Aorta (tissue), 5 donors: ENCODE results near the gene FGF16. TPM values are rescaled to one million over a fixed set of nuclear protein-coding genes. Genes with fewer than 3 reads are reported as not detected.
A peak's percentile ranks its signal among the peaks of the same experiment; 100 is the strongest.

Experiments
- ATAC-seq: fragments of 200-7000 bp; cut with Tn5 transposase; one replicate; pipeline ENCODE4 v1.9.1; 2022; ENCODE audit warnings: moderate library complexity; ENCODE audit not compliant: low FRiP score
- DNase-seq, 2 donors: peaks; one replicate each; pipeline ENCODE4 v3.0.0-alpha.2; 2020
- H3K27ac ChIP-seq, 2 donors: one replicate each; pipeline ENCODE4 v1.5.1; 2013; ENCODE audit warnings: low read length in 2 of 2, mild to moderate bottlenecking in 2 of 2, moderate library complexity in 2 of 2, control low read depth in 1 of 2, inconsistent platforms in 1 of 2, low read depth in 1 of 2
- H3K27me3 ChIP-seq, 2 donors: one replicate each; pipeline ENCODE4 v1.6.1; 2013; ENCODE audit warnings: control low read depth in 1 of 2, low read length in 1 of 2, mild to moderate bottlenecking in 1 of 2, moderate library complexity in 1 of 2; ENCODE audit not compliant: insufficient read depth in 2 of 2, control insufficient read depth in 1 of 2
- H3K36me3 ChIP-seq, 2 donors: one replicate each; pipeline ENCODE4 v1.6.1; 2013; ENCODE audit warnings: control low read depth in 1 of 2, low read length in 1 of 2, mild to moderate bottlenecking in 1 of 2; ENCODE audit not compliant: insufficient read depth in 2 of 2, control insufficient read depth in 1 of 2
- H3K4me1 ChIP-seq, 2 donors: one replicate each; pipeline ENCODE4 v1.6.1; 2013; ENCODE audit warnings: low read length in 2 of 2, control low read depth in 1 of 2, mild to moderate bottlenecking in 1 of 2, moderate library complexity in 1 of 2; ENCODE audit not compliant: insufficient read depth in 2 of 2, control insufficient read depth in 1 of 2
- H3K4me3 ChIP-seq, 2 donors: one replicate each; pipeline ENCODE4 v1.5.1; 2013; ENCODE audit warnings: low read length in 2 of 2, control low read depth in 1 of 2, mild to moderate bottlenecking in 1 of 2
- H3K9me3 ChIP-seq: one replicate; pipeline ENCODE4 v1.6.1; 2013; ENCODE audit warnings: mild to moderate bottlenecking, low read length; ENCODE audit not compliant: control insufficient read depth
- WGBS, 2 donors: extraction: QIAGEN DNeasy Blood & Tissue Kit; methylation state at CpG; one replicate each; pipeline ENCODE4 v1.1.7; 2013; 5-methylcytosine and 5-hydroxymethylcytosine counted together
- intact Hi-C, 2 donors: fragments of 100-400 bp; cut with DNase I; formaldehyde crosslinking; loops; one replicate each; pipeline versions ENCODE4 v1.14.2 to v1.15.0; 2022
- polyA plus RNA-seq, 2 donors: library from polyadenylated mRNA; stranded (reverse); fragments of 200-250 nt; gene quantifications; one replicate each; pipeline ENCODE4 v1.2.3, GENCODE V29; 2013
- total RNA-seq, 2 donors: library from RNA; stranded (reverse); fragmentation: NEBNext Ultra II Directional; extraction: Animal tissue kit (Norgen Biotek cat#: 25700); gene quantifications; one replicate each; pipeline ENCODE4 v1.2.1, GENCODE V29; 2021
- donor health status: healthy with polysubstance abuse.
- donor health status: Bipolar disorder and iron deficiency.
- donor health status: DM: no; HTN: no; CAD: no.
- donor health status: DM: no; HTN: no; CAD: no.
- donor health status: DM: yes; HTN: yes; CAD: no.

The FGF16 gene
- total and polyA plus RNA-seq, 4 donors = 4.6 TPM; not detected in 3

DNA sequence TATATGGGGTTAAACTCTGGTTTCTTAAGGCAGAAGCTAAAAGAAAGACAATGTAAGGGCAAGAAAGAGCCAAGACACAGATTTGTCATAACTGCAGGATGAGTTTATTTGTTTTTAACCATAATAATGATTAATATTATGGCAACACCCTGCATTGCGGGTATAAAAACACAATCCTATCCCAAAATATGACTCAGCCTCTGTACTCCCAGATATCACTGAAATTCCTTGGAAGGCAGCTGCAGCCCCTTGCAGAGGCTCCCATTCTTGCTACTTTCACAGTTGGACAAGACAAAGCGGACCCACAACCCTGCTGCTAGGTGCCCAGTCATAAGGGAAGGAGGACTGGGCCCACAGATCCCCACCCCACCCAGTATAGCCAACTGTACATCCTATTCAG lies 20.4 kb upstream of the FGF16 start:
- intact Hi-C loops = no loop called here
- ATAC-seq = peak; percentile 26

DNA sequence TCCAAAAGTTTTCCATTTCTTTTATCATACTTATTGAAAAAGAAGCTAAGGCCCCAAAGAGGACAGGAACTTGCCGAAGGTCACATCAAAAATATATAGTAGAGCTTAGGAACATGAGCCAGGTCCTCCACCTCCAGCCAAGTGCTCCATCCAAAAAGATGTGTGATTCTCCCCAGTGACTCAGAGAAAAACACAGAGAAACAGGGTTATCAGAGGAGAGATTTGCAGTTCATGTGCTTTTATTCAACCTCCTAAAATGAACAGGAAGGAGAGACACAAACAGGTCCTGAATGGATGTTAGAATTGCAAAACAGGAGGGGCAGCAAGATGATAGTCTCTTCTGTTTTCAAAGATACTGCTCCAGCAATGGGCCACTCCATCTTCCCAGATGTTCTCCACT lies 19.6 kb upstream of the FGF16 start:
- DNase-seq = no peak
- H3K27ac ChIP-seq = no peak overlapping the region
- no peak overlapping the region for H3K4me3 ChIP-seq
- no peaks in the 10 kb centered on the region for H3K27me3 ChIP-seq
- no peaks in the 10 kb centered on the region for H3K36me3 ChIP-seq
- ATAC-seq = no peak
- peaks cover 0 to 2% of the 10 kb centered on the region in 2 donors for H3K4me1 ChIP-seq
- no peaks in the 10 kb centered on the region for H3K9me3 ChIP-seq
- WGBS, 2 donors = 21 to 30% methylated on average over 1 of the region's 1 CpG
- intact Hi-C loops = no loop called here

More for the DNA sequence above, 20.4 kb upstream of the FGF16 start:
- H3K27me3 ChIP-seq = no peaks in the 10 kb centered on the region
- peaks cover 0 to 2% of the 10 kb centered on the region in 2 donors for H3K4me1 ChIP-seq
- no peaks in the 10 kb centered on the region for H3K9me3 ChIP-seq
- no peak for DNase-seq
- H3K4me3 ChIP-seq = no peak overlapping the region
- H3K36me3 ChIP-seq = no peaks in the 10 kb centered on the region
- no peak overlapping the region for H3K27ac ChIP-seq
- WGBS, 2 donors = 28 to 29% methylated on average over 2 of the region's 2 CpGs

DNA sequence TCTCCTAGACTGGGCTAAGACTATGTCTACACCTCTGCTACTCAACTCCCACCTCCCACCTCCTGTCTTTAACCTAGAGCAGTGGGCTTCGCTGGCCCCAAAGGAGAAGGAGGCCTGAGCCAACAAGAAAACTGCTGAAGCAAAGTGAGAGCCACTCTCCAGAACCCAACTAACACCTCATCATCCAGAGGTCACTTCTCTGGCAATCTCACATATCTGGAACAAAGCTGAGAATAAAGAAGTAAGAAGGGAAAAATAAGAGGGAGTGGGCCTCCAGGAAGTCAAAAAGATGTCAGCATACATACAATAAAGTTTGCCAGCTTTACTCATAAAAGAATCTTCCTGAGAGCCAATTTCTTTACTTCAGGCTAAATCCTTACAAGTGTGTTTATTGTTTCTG lies 18.6 kb upstream of the FGF16 start:
- H3K27me3 ChIP-seq = no peaks in the 10 kb centered on the region
- ATAC-seq (peak; percentile 8), DNase-seq (no peak)
- H3K27ac ChIP-seq = no peak overlapping the region
- 50 to 87% methylated on average over 1 of the region's 1 CpG for WGBS, 2 donors
- intact Hi-C loops = no loop called here
- no peaks in the 10 kb centered on the region for H3K9me3 ChIP-seq
- H3K4me1 ChIP-seq = peaks cover 0 to 2% of the 10 kb centered on the region in 2 donors
- no peak overlapping the region for H3K4me3 ChIP-seq
- H3K36me3 ChIP-seq = no peaks in the 10 kb centered on the region

DNA sequence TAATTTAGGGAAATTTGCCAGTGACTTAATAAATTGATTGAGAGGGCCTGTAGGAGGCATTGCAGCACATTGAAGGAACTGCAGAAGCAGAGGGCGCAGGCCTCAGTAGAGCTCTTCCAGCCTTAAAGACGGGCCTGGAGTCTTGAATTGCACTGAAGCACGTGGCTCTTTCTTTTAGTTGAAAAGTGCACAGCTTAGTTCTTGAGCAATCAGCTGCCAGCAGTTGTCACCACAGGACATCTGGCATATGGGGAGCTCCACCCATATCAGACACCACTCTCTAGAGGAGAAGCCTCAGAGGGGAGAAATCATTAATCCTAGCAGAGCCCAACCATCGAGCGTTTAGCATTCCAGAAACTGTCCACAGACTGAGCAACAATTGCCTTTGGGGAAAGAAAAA lies 16.0 kb upstream of the FGF16 start:
- Histone ChIP-seq H3K27ac (no peak overlapping the region), H3K4me3 (no peak overlapping the region), H3K27me3 (no peaks in the 10 kb centered on the region), H3K4me1 (peaks cover 0 to 2% of the 10 kb centered on the region in 2 donors), H3K9me3 (no peaks in the 10 kb centered on the region), H3K36me3 (no peaks in the 10 kb centered on the region)
- ATAC-seq = peak; percentile 69
- WGBS, 2 donors = 48 to 57% methylated on average over 5 of the region's 5 CpGs
- intact Hi-C loops = no loop called here
- DNase-seq = no peak

DNA sequence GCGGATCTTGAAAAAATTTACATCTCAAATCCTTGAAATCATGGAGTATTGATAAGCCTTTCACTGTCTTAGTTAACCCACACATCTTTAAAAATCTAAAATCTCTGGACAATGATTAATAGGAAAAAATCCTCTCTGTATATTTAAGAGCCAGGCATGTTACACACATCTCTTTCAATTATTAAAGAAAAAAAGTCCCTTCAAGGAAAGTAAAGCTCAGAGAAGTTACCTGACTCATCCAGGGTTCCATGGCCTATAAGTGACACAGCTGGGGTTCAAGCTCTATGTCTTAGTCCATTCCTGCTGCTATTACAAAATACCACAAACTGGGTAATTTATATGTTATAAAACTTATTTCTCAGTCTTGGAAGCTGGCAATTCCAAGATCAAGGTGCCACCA lies 14.2 kb upstream of the FGF16 start:
- ATAC-seq (no peak), DNase-seq (no peak)
- no peaks in the 10 kb centered on the region for H3K9me3 ChIP-seq
- no peaks in the 10 kb centered on the region for H3K4me1 ChIP-seq
- 64 to 98% methylated on average over 1 of the region's 1 CpG for WGBS, 2 donors
- no peak overlapping the region for H3K4me3 ChIP-seq
- intact Hi-C loops = no loop called here
- H3K27ac ChIP-seq = no peak overlapping the region
- no peaks in the 10 kb centered on the region for H3K27me3 ChIP-seq
- H3K36me3 ChIP-seq = no peaks in the 10 kb centered on the region

DNA sequence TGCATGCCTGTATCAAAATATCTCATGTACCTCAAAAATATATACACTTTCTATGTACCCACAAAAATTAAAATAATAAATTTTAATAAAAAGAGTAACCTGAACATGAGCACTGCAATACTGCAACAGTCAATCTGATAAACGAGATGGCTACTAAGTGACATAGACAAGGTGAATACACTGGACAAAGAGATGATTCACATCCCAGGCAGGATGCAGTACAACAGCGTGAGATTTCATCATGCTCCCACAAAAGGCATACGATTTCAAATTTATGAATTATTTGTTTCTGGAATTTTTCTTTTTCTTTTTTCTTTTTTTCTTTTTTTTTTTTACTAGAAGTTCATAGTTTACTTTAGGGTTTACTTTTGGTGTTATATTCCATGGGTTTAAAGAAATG lies 12.2 kb upstream of the FGF16 start:
- Histone ChIP-seq H3K36me3 (no peaks in the 10 kb centered on the region), H3K9me3 (no peaks in the 10 kb centered on the region), H3K27ac (no peak overlapping the region), H3K4me3 (no peak overlapping the region), H3K4me1 (no peaks in the 10 kb centered on the region), H3K27me3 (no peaks in the 10 kb centered on the region)
- ATAC-seq (no peak), DNase-seq (no peak)
- intact Hi-C loops = no loop called here
- 75 to 93% methylated on average over 3 of the region's 3 CpGs for WGBS, 2 donors

DNA sequence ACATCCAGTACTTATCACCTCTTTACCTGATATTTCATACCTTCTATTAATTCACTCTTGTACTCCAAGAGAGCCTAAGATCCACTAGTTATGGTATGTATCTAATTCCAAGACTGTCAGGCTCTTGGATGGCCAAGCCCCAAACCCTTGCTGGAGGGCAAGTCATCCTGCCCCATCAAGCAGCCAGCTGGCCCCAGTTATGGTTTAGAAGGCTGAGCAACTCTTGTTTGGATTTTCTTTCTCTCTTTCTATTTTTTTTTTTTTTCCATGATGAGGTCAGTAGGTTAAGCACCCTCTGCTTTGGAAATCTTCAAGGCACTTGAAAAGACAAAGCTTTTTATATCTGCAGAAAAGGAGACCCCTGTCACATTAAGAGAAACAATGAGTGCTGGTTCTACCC lies 10.9 kb upstream of the FGF16 start:
- Histone ChIP-seq H3K4me1 (no peaks in the 10 kb centered on the region), H3K27ac (no peak overlapping the region), H3K9me3 (no peaks in the 10 kb centered on the region), H3K36me3 (no peaks in the 10 kb centered on the region), H3K4me3 (no peak overlapping the region), H3K27me3 (no peaks in the 10 kb centered on the region)
- intact Hi-C loops = no loop called here
- no peak for ATAC-seq
- no peak for DNase-seq

DNA sequence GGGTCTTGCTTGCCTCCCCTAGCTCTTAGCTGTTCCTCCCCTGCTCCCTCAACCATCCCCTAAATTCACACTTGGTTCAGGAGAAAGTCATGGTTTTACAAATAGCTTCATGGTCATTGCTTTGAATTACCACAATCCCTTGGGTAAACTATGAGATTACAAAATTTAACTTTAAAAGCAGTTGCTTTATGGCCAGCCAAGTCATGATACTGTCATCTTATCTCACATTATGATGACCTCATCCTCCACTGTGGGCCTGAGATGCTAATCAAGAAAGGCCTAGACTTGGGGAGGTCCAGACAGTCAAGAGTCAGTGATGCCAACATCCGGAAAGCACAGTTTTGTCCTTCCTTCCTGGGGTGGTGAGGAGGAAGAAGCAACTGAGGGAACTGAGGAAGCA lies 10.5 kb upstream of the FGF16 start:
- WGBS, 2 donors = 76 to 84% methylated on average over 1 of the region's 1 CpG
- ATAC-seq = peak; percentile 40
- DNase-seq = no peak
- Histone ChIP-seq H3K9me3 (no peaks in the 10 kb centered on the region), H3K27ac (no peak overlapping the region), H3K36me3 (no peaks in the 10 kb centered on the region), H3K4me1 (no peaks in the 10 kb centered on the region), H3K27me3 (no peaks in the 10 kb centered on the region), H3K4me3 (no peak overlapping the region)
- intact Hi-C loops = no loop called here

DNA sequence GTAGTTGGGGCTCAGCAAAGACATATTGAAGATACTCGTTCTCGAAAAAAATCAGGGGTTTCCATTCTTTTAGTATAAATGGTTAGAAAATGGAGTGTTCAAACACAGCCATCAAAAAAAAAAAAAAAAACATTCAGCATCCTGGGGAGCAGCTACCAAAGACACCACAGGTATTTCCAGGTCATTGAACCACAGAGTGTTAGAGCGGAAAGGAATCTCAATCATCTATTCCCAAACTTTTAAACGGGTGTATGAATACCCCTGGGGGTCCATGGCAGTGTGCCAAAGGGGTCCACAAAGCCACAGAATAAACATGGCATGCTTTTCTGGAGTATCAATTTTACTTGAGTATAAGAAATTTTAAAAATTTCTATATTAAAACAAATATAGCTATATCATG lies 6.9 kb upstream of the FGF16 start:
- Histone ChIP-seq H3K27me3 (no peaks in the 10 kb centered on the region), H3K9me3 (no peaks in the 10 kb centered on the region), H3K4me1 (no peaks in the 10 kb centered on the region), H3K27ac (no peak overlapping the region), H3K4me3 (no peak overlapping the region), H3K36me3 (no peaks in the 10 kb centered on the region)
- intact Hi-C loops = no loop called here
- no peak for ATAC-seq
- WGBS, 2 donors = 70 to 76% methylated on average over 4 of the region's 4 CpGs
- DNase-seq = no peak
